Neural progenitor cell (in vitro differentiated cells): ENCODE results near the gene CDCP1. TPM values are rescaled to one million over a fixed set of nuclear protein-coding genes. Genes with fewer than 3 reads are reported as not detected.

Experiments
- DNase-seq: peaks from one replicate; pipeline ENCODE4 v3.0.0-alpha.2; 2016; ENCODE audit warnings: low spot score
- H2AFZ ChIP-seq: fragments of 200-600 bp; sonication (generic); replicated peaks from 2 replicates; pipeline ENCODE4 v1.6.1; 2016; ENCODE audit warnings: antibody characterized with exemption
- H3F3A ChIP-seq: fragments of 200-600 bp; sonication (generic); 2 replicates; pipeline ENCODE4 v1.6.1; 2016; ENCODE audit warnings: antibody characterized with exemption, low read depth
- H3K27ac ChIP-seq: fragments of 200-600 bp; sonication (generic); 2 replicates; pipeline ENCODE4 v1.5.1; 2016; ENCODE audit warnings: mild to moderate bottlenecking
- H3K27me3 ChIP-seq: fragments of 200-600 bp; sonication (generic); 2 replicates; pipeline ENCODE4 v1.6.1; 2016; ENCODE audit warnings: mild to moderate bottlenecking, moderate library complexity
- H3K36me3 ChIP-seq: fragments of 200-600 bp; sonication (generic); 2 replicates; pipeline ENCODE4 v1.5.1; 2016
- H3K4me1 ChIP-seq: fragments of 200-600 bp; sonication (generic); 2 replicates; pipeline ENCODE4 v1.6.1; 2016; ENCODE audit warnings: mixed run types
- H3K4me2 ChIP-seq: fragments of 200-600 bp; sonication (generic); 2 replicates; pipeline ENCODE4 v1.6.1; 2016
- H3K4me3 ChIP-seq: fragments of 200-600 bp; sonication (generic); 2 replicates; pipeline ENCODE4 v1.5.1; 2016
- H3K79me2 ChIP-seq: fragments of 200-600 bp; sonication (generic); 2 replicates; pipeline ENCODE4 v1.6.1; 2016; ENCODE audit warnings: low read depth
- H3K9ac ChIP-seq: fragments of 200-600 bp; sonication (generic); 2 replicates; pipeline ENCODE4 v1.6.1; 2016
- H3K9me3 ChIP-seq: fragments of 200-600 bp; sonication (generic); 2 replicates; pipeline ENCODE4 v1.5.1; 2016; ENCODE audit warnings: low read depth
- H4K20me1 ChIP-seq: fragments of 200-600 bp; sonication (generic); 2 replicates; pipeline ENCODE4 v1.6.1; 2016; ENCODE audit warnings: low read depth
- H3K27ac Mint-ChIP-seq: 3 replicates; pipeline ENCODE4 v1.8.0; 2021; ENCODE audit warnings: mixed read lengths
- H3K27me3 Mint-ChIP-seq: 2 replicates; pipeline ENCODE4 v1.8.0; 2022; ENCODE audit warnings: low read depth, mild to moderate bottlenecking, inconsistent platforms, moderate library complexity, mixed read lengths; ENCODE audit not compliant: insufficient read depth
- H3K36me3 Mint-ChIP-seq: 3 replicates; pipeline ENCODE4 v1.8.0; 2021; ENCODE audit warnings: mixed read lengths
- H3K4me1 Mint-ChIP-seq: 3 replicates; pipeline ENCODE4 v1.8.0; 2021; ENCODE audit warnings: mixed read lengths
- H3K4me3 Mint-ChIP-seq: 3 replicates; pipeline ENCODE4 v1.8.0; 2021; ENCODE audit warnings: mild to moderate bottlenecking, moderate library complexity, mixed read lengths
- H3K9me3 Mint-ChIP-seq: 3 replicates; pipeline ENCODE4 v1.8.0; 2020; ENCODE audit warnings: mixed read lengths
- EZH2 ChIP-seq: fragments of 200-600 bp; sonication (generic); IDR thresholded peaks from 2 replicates; pipeline ENCODE4 v1.6.1; 2017; ENCODE audit warnings: antibody characterized with exemption, mild to moderate bottlenecking, moderate library complexity
- EZH2phosphoT487 ChIP-seq: fragments of 200-600 bp; sonication (generic); IDR thresholded peaks from 2 replicates; pipeline ENCODE4 v1.6.1; 2017; ENCODE audit warnings: antibody characterized with exemption
- total RNA-seq: library from RNA; depleted of rRNA; stranded (reverse); fragments of >200 nt; gene quantifications from 2 replicates; pipeline ENCODE4 v1.2.3, GENCODE V29; 2015; ENCODE audit warnings: low replicate concordance
- TF ChIP-seq, protein P1 (sequence below): fragments of 200-600 bp; sonication (generic); IDR thresholded peaks from 2 replicates; pipeline ENCODE4 v1.5.1; 2017; ENCODE audit warnings: antibody characterized with exemption, mild to moderate bottlenecking

CDCP1 gene
- total RNA-seq, 1 donor from 2014 or later: 0.24 TPM

DNA sequence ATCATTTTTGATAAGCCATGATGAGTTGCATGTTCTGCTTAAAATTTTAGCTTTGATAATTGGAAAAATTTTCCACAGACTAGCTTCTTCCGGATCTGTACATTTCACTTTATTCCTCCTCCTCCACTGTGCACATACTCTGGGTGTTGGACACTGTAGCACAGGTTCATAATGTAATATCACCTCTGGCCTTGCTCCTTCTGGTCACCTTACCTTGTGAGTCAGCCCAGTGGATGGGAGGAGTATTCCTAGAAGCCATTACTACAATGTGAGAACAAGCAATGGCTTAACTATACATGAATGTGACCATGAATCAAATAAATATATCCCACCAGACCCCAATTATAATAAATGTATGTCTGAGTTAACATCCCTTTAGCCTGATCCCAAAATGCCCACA, 6.1 kb upstream of the CDCP1 start:
- H2AFZ ChIP-seq: no peak overlapping the region
- H3K4me2 ChIP-seq: no peak overlapping the region
- H3K27me3 Mint-ChIP-seq: peaks cover 27% of the 10 kb centered on the region
- no peaks in the 10 kb centered on the region for H3F3A ChIP-seq
- no peaks in the 10 kb centered on the region for H3K79me2 ChIP-seq
- TF ChIP-seq EZH2phosphoT487 (no peak), EZH2 (no peak)
- TF ChIP-seq, protein P1, sequence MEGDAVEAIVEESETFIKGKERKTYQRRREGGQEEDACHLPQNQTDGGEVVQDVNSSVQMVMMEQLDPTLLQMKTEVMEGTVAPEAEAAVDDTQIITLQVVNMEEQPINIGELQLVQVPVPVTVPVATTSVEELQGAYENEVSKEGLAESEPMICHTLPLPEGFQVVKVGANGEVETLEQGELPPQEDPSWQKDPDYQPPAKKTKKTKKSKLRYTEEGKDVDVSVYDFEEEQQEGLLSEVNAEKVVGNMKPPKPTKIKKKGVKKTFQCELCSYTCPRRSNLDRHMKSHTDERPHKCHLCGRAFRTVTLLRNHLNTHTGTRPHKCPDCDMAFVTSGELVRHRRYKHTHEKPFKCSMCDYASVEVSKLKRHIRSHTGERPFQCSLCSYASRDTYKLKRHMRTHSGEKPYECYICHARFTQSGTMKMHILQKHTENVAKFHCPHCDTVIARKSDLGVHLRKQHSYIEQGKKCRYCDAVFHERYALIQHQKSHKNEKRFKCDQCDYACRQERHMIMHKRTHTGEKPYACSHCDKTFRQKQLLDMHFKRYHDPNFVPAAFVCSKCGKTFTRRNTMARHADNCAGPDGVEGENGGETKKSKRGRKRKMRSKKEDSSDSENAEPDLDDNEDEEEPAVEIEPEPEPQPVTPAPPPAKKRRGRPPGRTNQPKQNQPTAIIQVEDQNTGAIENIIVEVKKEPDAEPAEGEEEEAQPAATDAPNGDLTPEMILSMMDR: no peak
- no peak overlapping the region for H3K9ac ChIP-seq
- peaks cover 3% of the 10 kb centered on the region for H3K4me1 ChIP-seq
- no peaks in the 10 kb centered on the region for H3K9me3 ChIP-seq
- DNase-seq: no peak
- no peak overlapping the region for H3K4me3 ChIP-seq
- no peak overlapping the region for H3K27ac Mint-ChIP-seq
- no peak overlapping the region for H3K27ac ChIP-seq
- H3K9me3 Mint-ChIP-seq: peaks cover 24% of the 10 kb centered on the region
- H3K36me3 ChIP-seq: no peaks in the 10 kb centered on the region
- H3K36me3 Mint-ChIP-seq: no peaks in the 10 kb centered on the region
- peaks cover 19% of the 10 kb centered on the region for H3K4me1 Mint-ChIP-seq
- H3K4me3 Mint-ChIP-seq: no peak overlapping the region
- H3K27me3 ChIP-seq: peaks cover 20% of the 10 kb centered on the region
- no peaks in the 10 kb centered on the region for H4K20me1 ChIP-seq

DNA sequence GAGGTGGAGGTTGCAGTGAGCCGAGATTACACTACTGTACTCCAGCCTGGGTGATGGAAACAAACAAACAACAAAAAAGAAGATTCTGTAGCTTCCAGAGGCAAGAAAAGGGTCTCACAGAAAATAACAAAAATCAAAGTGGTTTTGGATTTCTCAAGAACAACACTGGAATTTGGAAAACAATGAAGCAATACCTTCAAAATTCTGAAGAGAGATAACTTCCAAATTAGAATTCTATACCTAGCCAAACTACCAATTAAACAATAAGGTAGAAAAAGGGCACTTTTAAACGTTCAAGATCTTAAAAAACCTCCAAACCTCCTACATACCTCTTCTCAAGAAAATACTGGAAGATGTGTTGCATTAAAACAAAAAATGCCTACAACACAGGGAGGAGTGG, 4.9 kb upstream of the CDCP1 start:
- Histone ChIP-seq H3F3A (no peaks in the 10 kb centered on the region), H3K4me2 (no peak overlapping the region), H3K4me3 (no peak overlapping the region), H3K79me2 (no peaks in the 10 kb centered on the region), H3K27me3 (peaks cover 32% of the 10 kb centered on the region), H3K27ac (no peak overlapping the region), H4K20me1 (no peaks in the 10 kb centered on the region), H3K9me3 (no peaks in the 10 kb centered on the region), H2AFZ (no peak overlapping the region), H3K36me3 (no peaks in the 10 kb centered on the region), H3K4me1 (peaks cover 3% of the 10 kb centered on the region), H3K9ac (no peak overlapping the region)
- peaks cover 21% of the 10 kb centered on the region for H3K4me1 Mint-ChIP-seq
- peaks cover 38% of the 10 kb centered on the region for H3K27me3 Mint-ChIP-seq
- no peak for TF ChIP-seq EZH2phosphoT487
- TF ChIP-seq EZH2: no peak
- TF ChIP-seq, protein P1: no peak
- H3K4me3 Mint-ChIP-seq: no peak overlapping the region
- H3K36me3 Mint-ChIP-seq: no peaks in the 10 kb centered on the region
- no peak for DNase-seq
- peaks cover 29% of the 10 kb centered on the region for H3K9me3 Mint-ChIP-seq
- H3K27ac Mint-ChIP-seq: no peak overlapping the region

DNA sequence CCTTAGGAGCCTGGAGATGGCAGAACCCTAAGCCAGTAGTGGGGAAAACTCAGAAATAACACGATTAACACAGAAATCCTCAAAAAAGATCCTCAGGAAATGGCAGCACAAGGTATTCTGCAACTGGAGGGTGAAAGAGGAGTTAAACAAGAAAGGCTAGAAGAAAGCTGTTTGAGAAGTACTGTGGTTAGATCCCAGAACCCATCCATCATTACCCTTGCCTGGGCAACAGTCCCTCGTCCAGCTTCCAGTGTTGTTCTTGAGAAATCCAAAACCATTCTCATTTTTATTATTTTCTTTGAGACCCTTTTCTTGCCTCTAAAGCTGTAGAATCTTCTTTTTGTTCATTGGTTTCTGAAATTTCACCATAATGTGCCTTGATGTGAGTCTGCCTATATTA, 2.7 kb upstream of the CDCP1 start:
- H4K20me1 ChIP-seq: no peaks in the 10 kb centered on the region
- no peak overlapping the region for H3K27ac ChIP-seq
- H3K9me3 ChIP-seq: no peaks in the 10 kb centered on the region
- H3K4me3 ChIP-seq: no peak overlapping the region
- no peaks in the 10 kb centered on the region for H3K79me2 ChIP-seq
- H2AFZ ChIP-seq: no peak overlapping the region
- no peak for DNase-seq
- H3K4me2 ChIP-seq: no peak overlapping the region
- no peaks in the 10 kb centered on the region for H3K36me3 ChIP-seq
- no peak overlapping the region for H3K27ac Mint-ChIP-seq
- no peaks in the 10 kb centered on the region for H3F3A ChIP-seq
- no peak overlapping the region for H3K9ac ChIP-seq
- peaks cover 54% of the 10 kb centered on the region for H3K27me3 ChIP-seq
- TF ChIP-seq EZH2 (no peak), EZH2phosphoT487 (no peak)
- TF ChIP-seq, protein P1: no peak
- no peak overlapping the region for H3K4me3 Mint-ChIP-seq
- no peaks in the 10 kb centered on the region for H3K36me3 Mint-ChIP-seq
- peaks cover 34% of the 10 kb centered on the region for H3K9me3 Mint-ChIP-seq
- H3K4me1 ChIP-seq: peaks cover 9% of the 10 kb centered on the region
- H3K4me1 Mint-ChIP-seq: peaks cover 16% of the 10 kb centered on the region
- H3K27me3 Mint-ChIP-seq: peaks cover 52% of the 10 kb centered on the region
